Stimulated activated memory B cell treated with anti-CD40 and anti-IgM and Interleukin-4, amounts not matched to agents 10 μg/mL and 1 μg/mL and 100 μg/mL, for 72 hours (primary cell): Measurements from ENCODE around the gene DRD4.

Experiments used
- ATAC-seq: fragments of 150-1000 bp; cut with Tn5 transposase; 2 replicates; pipeline ENCODE4 v1.10.0; 2021
- H3K27ac Mint-ChIP-seq: one replicate; pipeline ENCODE4 v1.8.0; 2022; ENCODE audit warnings: mild to moderate bottlenecking, mixed read lengths
- H3K27me3 Mint-ChIP-seq: one replicate; pipeline ENCODE4 v1.8.0; 2022; ENCODE audit warnings: mixed read lengths
- H3K36me3 Mint-ChIP-seq: one replicate; pipeline ENCODE4 v1.8.0; 2022; ENCODE audit warnings: mixed read lengths
- H3K4me1 Mint-ChIP-seq: one replicate; pipeline ENCODE4 v1.8.0; 2022; ENCODE audit warnings: mixed read lengths
- H3K4me3 Mint-ChIP-seq: one replicate; pipeline ENCODE4 v1.8.0; 2022; ENCODE audit warnings: mild to moderate bottlenecking, moderate library complexity, mixed read lengths
- H3K9me3 Mint-ChIP-seq: one replicate; pipeline ENCODE4 v1.8.0; 2022; ENCODE audit warnings: mixed read lengths

Gene DRD4

DNA sequence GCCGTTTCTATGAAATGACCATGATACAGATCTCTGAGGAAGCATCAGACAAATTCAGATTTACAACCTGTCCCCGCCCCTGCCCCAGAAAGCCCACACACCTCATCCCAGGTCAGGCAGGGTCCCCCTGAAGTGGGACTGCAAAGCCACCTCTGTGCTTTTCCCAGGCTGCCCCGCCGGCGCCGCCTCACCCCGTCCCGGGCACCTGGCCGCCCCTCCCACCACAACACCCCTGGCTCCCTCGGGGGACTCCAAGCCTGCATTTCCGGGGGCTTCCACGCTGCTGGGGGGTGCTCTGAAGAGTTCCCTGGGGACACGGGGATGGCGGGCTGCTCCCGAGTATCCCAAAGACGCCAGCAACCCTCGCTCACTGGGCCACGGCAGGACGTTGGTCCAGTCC is 23.2 kb downstream of the DRD4 start:
- ATAC-seq, result no peak
- Mint-ChIP-seq H3K27ac (no peak overlapping the region), H3K4me1 (peaks cover 17% of the 10 kb centered on the region), H3K27me3 (no peaks in the 10 kb centered on the region), H3K36me3 (peaks cover 24% of the 10 kb centered on the region), H3K4me3 (no peak overlapping the region), H3K9me3 (no peaks in the 10 kb centered on the region)

- peaks cover 29% of the 10 kb centered on the region for H3K36me3 Mint-ChIP-seq
- no peaks in the 10 kb centered on the region for H3K9me3 Mint-ChIP-seq
These were observed 23.8 kb downstream of the DRD4 start for GRCh38 chr11:660681-661444.

DNA sequence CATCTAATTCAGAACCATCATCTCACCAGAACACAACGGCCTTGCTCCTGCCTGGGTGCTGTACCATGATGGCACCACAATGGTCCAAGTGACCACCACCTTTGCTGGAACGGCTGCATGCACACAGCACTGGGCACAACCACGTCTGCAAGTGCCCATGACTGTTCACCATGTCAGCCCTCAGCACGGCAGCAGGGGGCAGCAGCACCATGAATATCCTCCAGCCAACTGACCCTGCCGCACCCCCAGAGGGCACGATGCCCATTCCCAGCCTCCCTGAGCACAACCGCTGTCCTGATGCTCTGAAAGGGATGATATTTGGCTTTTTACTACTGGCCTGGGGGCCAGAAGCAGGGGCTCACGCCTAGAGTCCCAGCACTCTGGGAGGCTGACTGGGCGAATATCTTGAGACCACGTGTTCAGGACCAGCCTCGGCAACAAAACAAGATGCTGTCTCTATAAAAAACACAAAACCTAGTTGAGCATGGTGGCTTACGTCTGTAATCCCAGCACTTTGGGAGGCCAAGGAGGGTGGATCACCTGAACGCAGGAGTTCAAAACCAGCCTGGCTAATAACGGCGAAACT is 25.7 kb downstream of the DRD4 start:
- H3K4me1 Mint-ChIP-seq, result peaks cover 17% of the 10 kb centered on the region
- H3K36me3 Mint-ChIP-seq, result peaks cover 26% of the 10 kb centered on the region
- no peak overlapping the region for H3K27ac Mint-ChIP-seq

More at GRCh38 chr11:660681-661444, 23.8 kb downstream of the DRD4 start:
- Mint-ChIP-seq H3K4me3 (no peak overlapping the region), H3K4me1 (peaks cover 17% of the 10 kb centered on the region), H3K27me3 (no peaks in the 10 kb centered on the region), H3K27ac (no peak overlapping the region)
- no peak for ATAC-seq

GRCh38 chr11:665062-665703 is 28.1 kb downstream of the DRD4 start:
- H3K4me3 Mint-ChIP-seq, result no peak overlapping the region
- H3K27me3 Mint-ChIP-seq, result no peaks in the 10 kb centered on the region
- peaks cover 26% of the 10 kb centered on the region for H3K36me3 Mint-ChIP-seq
- H3K27ac Mint-ChIP-seq, result peak overlapping the region; percentile 10
- no peak for ATAC-seq
- H3K4me1 Mint-ChIP-seq, result peaks cover 8% of the 10 kb centered on the region
- no peaks in the 10 kb centered on the region for H3K9me3 Mint-ChIP-seq

More for the DNA sequence above, 25.7 kb downstream of the DRD4 start:
- ATAC-seq, result peak; percentile 63
- no peaks in the 10 kb centered on the region for H3K9me3 Mint-ChIP-seq
- H3K4me3 Mint-ChIP-seq, result no peak overlapping the region
- no peaks in the 10 kb centered on the region for H3K27me3 Mint-ChIP-seq

DNA sequence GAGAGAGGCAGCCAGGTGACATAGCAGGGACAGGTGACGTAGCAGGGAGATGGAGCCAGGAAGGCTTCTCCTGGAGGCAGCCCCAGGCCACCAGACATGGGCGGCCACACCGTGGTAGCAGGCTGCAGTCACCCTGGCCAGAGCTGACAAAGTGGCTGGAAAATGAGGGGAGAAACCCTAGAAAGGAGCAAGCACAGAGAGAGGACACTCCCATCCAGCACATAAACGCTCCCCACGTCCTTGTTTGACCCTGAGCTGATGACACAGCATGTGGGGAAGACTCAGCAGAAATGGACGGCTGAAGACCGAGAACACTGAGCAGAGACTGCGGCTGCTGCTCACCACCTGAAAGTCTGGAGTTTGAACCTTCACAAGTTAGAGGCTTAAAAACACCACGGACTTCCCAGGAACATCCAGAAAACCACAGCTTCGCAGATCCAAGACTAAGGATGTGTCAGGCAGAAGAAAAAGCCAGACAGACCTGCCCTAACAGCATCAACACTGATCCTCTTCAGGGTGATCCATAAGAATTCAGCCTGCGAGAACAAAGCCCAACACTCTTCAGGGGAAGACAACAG is 28.7 kb downstream of the DRD4 start:
- no peak for ATAC-seq
- Mint-ChIP-seq H3K27ac (peak overlapping the region; percentile 10), H3K4me1 (peaks cover 8% of the 10 kb centered on the region), H3K9me3 (no peaks in the 10 kb centered on the region), H3K36me3 (peaks cover 26% of the 10 kb centered on the region), H3K27me3 (no peaks in the 10 kb centered on the region), H3K4me3 (no peak overlapping the region)

- H3K27ac Mint-ChIP-seq, result no peak overlapping the region
- ATAC-seq, result no peak
- no peaks in the 10 kb centered on the region for H3K4me1 Mint-ChIP-seq
- no peaks in the 10 kb centered on the region for H3K27me3 Mint-ChIP-seq
- H3K9me3 Mint-ChIP-seq, result no peaks in the 10 kb centered on the region
- H3K36me3 Mint-ChIP-seq, result peaks cover 34% of the 10 kb centered on the region
- no peak overlapping the region for H3K4me3 Mint-ChIP-seq
These were observed 36.8 kb downstream of the DRD4 start for GRCh38 chr11:673866-674265.

- H3K27me3 Mint-ChIP-seq, result no peaks in the 10 kb centered on the region
- no peak overlapping the region for H3K4me3 Mint-ChIP-seq
- no peak overlapping the region for H3K27ac Mint-ChIP-seq
- no peaks in the 10 kb centered on the region for H3K9me3 Mint-ChIP-seq
- peaks cover 35% of the 10 kb centered on the region for H3K36me3 Mint-ChIP-seq
- ATAC-seq, result no peak
- no peaks in the 10 kb centered on the region for H3K4me1 Mint-ChIP-seq
These were observed 37.3 kb downstream of the DRD4 start for GRCh38 chr11:674406-674805.

DNA sequence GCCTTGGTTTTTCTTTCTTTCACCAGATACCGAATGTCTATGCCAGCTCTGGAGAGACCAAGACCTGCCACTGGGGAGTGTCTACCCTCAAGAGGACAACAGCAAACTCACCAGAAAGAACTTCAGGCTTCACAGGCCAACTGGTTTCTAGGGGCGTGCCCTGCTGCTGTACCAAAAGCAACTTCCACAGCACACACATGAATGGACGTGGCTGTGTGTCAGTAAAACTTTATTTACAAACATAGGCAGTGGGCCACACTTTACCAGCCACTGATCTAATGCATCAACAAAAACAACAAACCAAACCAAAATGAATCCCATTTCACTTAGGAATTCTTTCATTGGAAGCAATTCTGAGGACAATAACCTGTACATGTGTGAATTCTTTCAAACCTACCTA is 41.2 kb downstream of the DRD4 start:
- Mint-ChIP-seq H3K27me3 (no peaks in the 10 kb centered on the region), H3K27ac (no peak overlapping the region), H3K36me3 (peaks cover 56% of the 10 kb centered on the region), H3K4me3 (no peak overlapping the region), H3K4me1 (no peaks in the 10 kb centered on the region), H3K9me3 (peaks cover 2% of the 10 kb centered on the region)
- ATAC-seq, result no peak

- H3K9me3 Mint-ChIP-seq, result peaks cover 2% of the 10 kb centered on the region
These were observed 42.5 kb downstream of the DRD4 start for GRCh38 chr11:679271-680207.

GRCh38 chr11:680476-680875 is 43.4 kb downstream of the DRD4 start:
- Mint-ChIP-seq H3K27me3 (no peaks in the 10 kb centered on the region), H3K4me3 (no peak overlapping the region), H3K9me3 (peaks cover 2% of the 10 kb centered on the region), H3K36me3 (peaks cover 56% of the 10 kb centered on the region), H3K27ac (no peak overlapping the region), H3K4me1 (no peaks in the 10 kb centered on the region)
- ATAC-seq, result no peak

More at GRCh38 chr11:679271-680207, 42.5 kb downstream of the DRD4 start:
- Mint-ChIP-seq H3K27ac (no peak overlapping the region), H3K27me3 (no peaks in the 10 kb centered on the region), H3K4me1 (no peaks in the 10 kb centered on the region), H3K36me3 (peaks cover 56% of the 10 kb centered on the region), H3K4me3 (no peak overlapping the region)
- peak; percentile 34 for ATAC-seq

GRCh38 chr11:680970-681369 is 43.9 kb downstream of the DRD4 start:
- Mint-ChIP-seq H3K4me3 (no peak overlapping the region), H3K27me3 (no peaks in the 10 kb centered on the region)

DNA sequence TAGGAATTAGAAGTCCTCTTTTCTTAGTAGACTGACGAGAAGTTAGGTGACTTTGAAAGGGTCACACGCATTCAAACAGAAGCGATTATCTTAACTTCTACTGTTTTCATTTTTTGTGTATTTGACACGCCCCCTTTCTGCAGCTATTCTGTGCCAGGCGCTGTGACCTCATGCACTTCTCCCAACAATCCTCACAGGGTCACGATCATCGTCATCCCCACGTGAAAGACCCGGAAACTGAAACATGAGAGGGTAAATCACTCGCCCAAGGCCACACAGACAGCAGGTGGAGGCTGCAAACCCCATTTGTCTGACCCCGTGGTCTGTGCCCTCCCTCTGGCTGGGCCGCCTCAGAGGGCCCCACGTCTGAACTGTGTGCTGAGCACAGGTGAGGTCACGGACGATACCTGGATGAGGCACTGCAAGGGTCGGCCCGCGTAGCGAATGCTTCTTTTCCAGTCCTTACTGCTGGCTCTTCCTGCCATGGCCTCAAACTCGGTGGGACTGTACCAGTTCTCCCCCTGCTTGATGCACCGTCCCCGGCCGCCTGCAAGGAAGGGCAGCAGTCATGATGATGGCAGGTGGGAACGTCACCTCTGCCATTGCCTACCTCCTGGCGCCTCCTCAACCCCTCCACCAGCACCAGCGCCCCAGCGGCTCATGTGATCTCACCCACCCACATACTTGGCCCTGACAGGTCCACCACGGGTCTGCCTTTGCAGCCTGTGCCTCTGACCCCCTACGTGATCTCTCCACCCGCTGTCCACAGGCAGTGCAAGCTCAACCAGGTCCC is 49.6 kb downstream of the DRD4 start:
- ATAC-seq, result no peak
- Mint-ChIP-seq H3K9me3 (peaks cover 2% of the 10 kb centered on the region), H3K4me3 (no peak overlapping the region), H3K4me1 (no peaks in the 10 kb centered on the region), H3K27ac (no peak overlapping the region), H3K27me3 (no peaks in the 10 kb centered on the region), H3K36me3 (peaks cover 54% of the 10 kb centered on the region)

More at GRCh38 chr11:680970-681369, 43.9 kb downstream of the DRD4 start:
- Mint-ChIP-seq H3K9me3 (peaks cover 2% of the 10 kb centered on the region), H3K4me1 (no peaks in the 10 kb centered on the region), H3K36me3 (peaks cover 56% of the 10 kb centered on the region), H3K27ac (no peak overlapping the region)
- ATAC-seq, result no peak

DNA sequence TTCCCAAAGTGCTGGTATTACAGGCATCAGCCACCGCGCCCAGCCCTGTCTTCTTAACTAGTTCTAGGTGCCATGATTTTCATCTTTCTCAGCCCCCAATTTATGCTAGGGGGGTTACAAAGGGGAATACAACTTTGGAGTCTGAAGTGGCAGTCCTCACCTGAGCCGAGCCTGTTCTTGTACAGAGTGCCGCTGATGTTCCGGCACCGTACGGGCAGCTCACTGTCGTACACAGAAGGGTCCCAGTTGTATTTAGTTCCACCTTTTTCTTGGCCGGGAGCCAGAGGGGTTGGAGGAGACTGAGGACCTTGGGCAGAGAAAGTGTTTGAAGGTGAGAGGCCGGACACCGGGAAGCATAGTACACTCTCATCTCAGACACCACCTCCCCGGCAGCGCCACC is 50.7 kb downstream of the DRD4 start:
- no peak overlapping the region for H3K4me3 Mint-ChIP-seq
- H3K27me3 Mint-ChIP-seq, result no peaks in the 10 kb centered on the region
- no peak for ATAC-seq
- H3K36me3 Mint-ChIP-seq, result peaks cover 43% of the 10 kb centered on the region
- peaks cover 10% of the 10 kb centered on the region for H3K4me1 Mint-ChIP-seq
- H3K27ac Mint-ChIP-seq, result no peak overlapping the region
- H3K9me3 Mint-ChIP-seq, result no peaks in the 10 kb centered on the region

DNA sequence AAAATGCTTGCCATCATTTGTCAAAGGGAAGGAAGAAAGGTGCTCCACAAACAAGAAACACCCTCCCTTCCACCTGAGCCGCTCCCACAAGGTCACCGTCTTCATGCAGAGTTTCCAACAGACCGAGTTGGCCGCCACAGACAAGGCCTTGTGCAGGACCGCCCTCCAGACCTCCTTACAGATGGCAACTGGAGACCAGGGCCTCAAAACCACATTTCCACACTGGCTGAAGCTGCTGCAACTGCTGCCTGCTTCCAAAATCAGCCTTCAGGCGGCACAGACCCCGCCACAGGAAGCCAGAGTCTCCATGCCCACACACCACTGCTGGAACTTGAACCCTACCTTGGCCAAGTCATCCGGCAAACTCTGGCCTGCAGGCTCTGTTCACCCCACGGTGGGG is 51.6 kb downstream of the DRD4 start:
- Mint-ChIP-seq H3K4me1 (peaks cover 20% of the 10 kb centered on the region), H3K36me3 (peaks cover 34% of the 10 kb centered on the region), H3K4me3 (no peak overlapping the region), H3K9me3 (no peaks in the 10 kb centered on the region), H3K27me3 (no peaks in the 10 kb centered on the region), H3K27ac (no peak overlapping the region)
- ATAC-seq, result no peak
